Activated T-cell treated with anti-CD3 and anti-CD28 coated beads, Interleukin-2, amount 50 U/mL, for 4 hours (primary cell): ENCODE data around the gene GULP1. TPM values are rescaled to one million over a fixed set of nuclear protein-coding genes. Genes with fewer than 3 reads are reported as not detected.

Experiments
- ATAC-seq, 2 donors: fragments of 200-7000 bp; cut with Tn5 transposase; one replicate each; pipeline ENCODE4 v1.10.0; 2021
- DNase-seq: peaks from one replicate; pipeline ENCODE4 v3.0.0-alpha.2; 2020
- H3K27me3 Mint-ChIP-seq: one replicate; pipeline ENCODE4 v1.8.0; 2021; ENCODE audit warnings: low read depth, mixed read lengths
- H3K36me3 Mint-ChIP-seq: one replicate; pipeline ENCODE4 v1.8.0; 2022; ENCODE audit warnings: mixed read lengths; ENCODE audit not compliant: insufficient read depth
- H3K4me1 Mint-ChIP-seq: one replicate; pipeline ENCODE4 v1.8.0; 2021; ENCODE audit warnings: low read depth, mixed read lengths
- H3K4me3 Mint-ChIP-seq: one replicate; pipeline ENCODE4 v1.8.0; 2021; ENCODE audit warnings: mild to moderate bottlenecking, moderate library complexity, mixed read lengths
- H3K9me3 Mint-ChIP-seq: one replicate; pipeline ENCODE4 v1.8.0; 2021; ENCODE audit warnings: mixed read lengths
- total RNA-seq, 3 donors: library from RNA; stranded (reverse); gene quantifications; one replicate each; pipeline ENCODE4 v1.2.1, GENCODE V29; 2021

The GULP1 gene
- total RNA-seq, 3 donors from 2014 or later, result 0.43 to 0.61 TPM; not detected in 1

- H3K9me3 Mint-ChIP-seq, result no peaks in the 10 kb centered on the region
- ATAC-seq (no peak), DNase-seq (no peak)
- no peaks in the 10 kb centered on the region for H3K36me3 Mint-ChIP-seq
- no peaks in the 10 kb centered on the region for H3K4me1 Mint-ChIP-seq
- H3K27me3 Mint-ChIP-seq, result no peaks in the 10 kb centered on the region
- no peak overlapping the region for H3K4me3 Mint-ChIP-seq
Observed at GRCh38 chr2:188326290-188326668, 34.6 kb downstream of the GULP1 start.

GRCh38 chr2:188326669-188327301, 35.1 kb downstream of the GULP1 start:
- no peaks in the 10 kb centered on the region for H3K9me3 Mint-ChIP-seq
- DNase-seq (no peak), ATAC-seq (no peak)
- H3K27me3 Mint-ChIP-seq, result no peaks in the 10 kb centered on the region
- H3K36me3 Mint-ChIP-seq, result no peaks in the 10 kb centered on the region
- no peak overlapping the region for H3K4me3 Mint-ChIP-seq
- H3K4me1 Mint-ChIP-seq, result no peaks in the 10 kb centered on the region

- Mint-ChIP-seq H3K27me3 (no peaks in the 10 kb centered on the region), H3K9me3 (no peaks in the 10 kb centered on the region), H3K4me3 (no peak overlapping the region), H3K4me1 (no peaks in the 10 kb centered on the region), H3K36me3 (no peaks in the 10 kb centered on the region)
- no peak for ATAC-seq
- DNase-seq, result no peak
Observed at GRCh38 chr2:188327518-188328213, 36.0 kb downstream of the GULP1 start.

GRCh38 chr2:188328419-188328818, 36.7 kb downstream of the GULP1 start:
- ATAC-seq (no peak), DNase-seq (no peak)
- Mint-ChIP-seq H3K36me3 (no peaks in the 10 kb centered on the region), H3K4me1 (no peaks in the 10 kb centered on the region), H3K9me3 (no peaks in the 10 kb centered on the region), H3K4me3 (no peak overlapping the region), H3K27me3 (no peaks in the 10 kb centered on the region)

GRCh38 chr2:188330316-188331053, 38.8 kb downstream of the GULP1 start:
- no peaks in the 10 kb centered on the region for H3K36me3 Mint-ChIP-seq
- H3K27me3 Mint-ChIP-seq, result no peaks in the 10 kb centered on the region
- no peaks in the 10 kb centered on the region for H3K9me3 Mint-ChIP-seq
- no peak for DNase-seq
- H3K4me1 Mint-ChIP-seq, result no peaks in the 10 kb centered on the region
- H3K4me3 Mint-ChIP-seq, result no peak overlapping the region
- ATAC-seq, result no peak

- DNase-seq, result no peak
- no peak for ATAC-seq
- Mint-ChIP-seq H3K36me3 (no peaks in the 10 kb centered on the region), H3K4me1 (no peaks in the 10 kb centered on the region), H3K9me3 (no peaks in the 10 kb centered on the region), H3K4me3 (no peak overlapping the region), H3K27me3 (no peaks in the 10 kb centered on the region)
Observed at GRCh38 chr2:188332619-188333018, 40.9 kb downstream of the GULP1 start.

- no peaks in the 10 kb centered on the region for H3K9me3 Mint-ChIP-seq
- H3K4me1 Mint-ChIP-seq, result no peaks in the 10 kb centered on the region
- no peaks in the 10 kb centered on the region for H3K27me3 Mint-ChIP-seq
- ATAC-seq, result no peak
- no peak overlapping the region for H3K4me3 Mint-ChIP-seq
- no peak for DNase-seq
- H3K36me3 Mint-ChIP-seq, result no peaks in the 10 kb centered on the region
Observed at GRCh38 chr2:188333751-188334524, 42.3 kb downstream of the GULP1 start.

- H3K4me3 Mint-ChIP-seq, result no peak overlapping the region
- ATAC-seq (no peak), DNase-seq (no peak)
- H3K9me3 Mint-ChIP-seq, result no peaks in the 10 kb centered on the region
- H3K27me3 Mint-ChIP-seq, result no peaks in the 10 kb centered on the region
- no peaks in the 10 kb centered on the region for H3K36me3 Mint-ChIP-seq
- H3K4me1 Mint-ChIP-seq, result no peaks in the 10 kb centered on the region
Observed at GRCh38 chr2:188338463-188338862, 46.8 kb downstream of the GULP1 start.

GRCh38 chr2:188340257-188340656, 48.6 kb downstream of the GULP1 start:
- Mint-ChIP-seq H3K4me1 (no peaks in the 10 kb centered on the region), H3K36me3 (no peaks in the 10 kb centered on the region), H3K4me3 (no peak overlapping the region), H3K27me3 (no peaks in the 10 kb centered on the region), H3K9me3 (no peaks in the 10 kb centered on the region)
- DNase-seq (no peak), ATAC-seq (no peak)

GRCh38 chr2:188345020-188345419, 53.3 kb downstream of the GULP1 start:
- Mint-ChIP-seq H3K4me1 (no peaks in the 10 kb centered on the region), H3K4me3 (no peak overlapping the region), H3K36me3 (no peaks in the 10 kb centered on the region), H3K27me3 (no peaks in the 10 kb centered on the region), H3K9me3 (no peaks in the 10 kb centered on the region)
- DNase-seq, result no peak
- ATAC-seq, result no peak

GRCh38 chr2:188345426-188345825, 53.8 kb downstream of the GULP1 start:
- no peaks in the 10 kb centered on the region for H3K27me3 Mint-ChIP-seq
- no peaks in the 10 kb centered on the region for H3K4me1 Mint-ChIP-seq
- DNase-seq, result no peak
- no peak overlapping the region for H3K4me3 Mint-ChIP-seq
- ATAC-seq, result no peak
- H3K9me3 Mint-ChIP-seq, result no peaks in the 10 kb centered on the region
- no peaks in the 10 kb centered on the region for H3K36me3 Mint-ChIP-seq

GRCh38 chr2:188345831-188346458, 54.3 kb downstream of the GULP1 start:
- H3K9me3 Mint-ChIP-seq, result no peaks in the 10 kb centered on the region
- no peak overlapping the region for H3K4me3 Mint-ChIP-seq
- no peaks in the 10 kb centered on the region for H3K36me3 Mint-ChIP-seq
- no peaks in the 10 kb centered on the region for H3K27me3 Mint-ChIP-seq
- no peak for DNase-seq
- ATAC-seq, result no peak
- no peaks in the 10 kb centered on the region for H3K4me1 Mint-ChIP-seq

- Mint-ChIP-seq H3K27me3 (no peaks in the 10 kb centered on the region), H3K9me3 (no peaks in the 10 kb centered on the region), H3K4me3 (no peak overlapping the region), H3K4me1 (no peaks in the 10 kb centered on the region), H3K36me3 (no peaks in the 10 kb centered on the region)
- no peak for ATAC-seq
- DNase-seq, result no peak
Observed at GRCh38 chr2:188349019-188349418, 57.3 kb downstream of the GULP1 start.

GRCh38 chr2:188353282-188353681, 61.6 kb downstream of the GULP1 start:
- DNase-seq, result no peak
- H3K36me3 Mint-ChIP-seq, result no peaks in the 10 kb centered on the region
- H3K4me3 Mint-ChIP-seq, result no peak overlapping the region
- no peaks in the 10 kb centered on the region for H3K27me3 Mint-ChIP-seq
- H3K4me1 Mint-ChIP-seq, result no peaks in the 10 kb centered on the region
- ATAC-seq, result no peak
- H3K9me3 Mint-ChIP-seq, result peaks cover 7% of the 10 kb centered on the region
